Uterus (tissue), 2 donors: Measurements from ENCODE around the gene NR1I3.

Experiments used
- CTCF ChIP-seq, 4 experiments: fragments of 200-600 bp in 2 of 4; fragments of 450-650 bp in 2 of 4; sonication (generic) in 2 of 4; IDR thresholded peaks; one replicate each; pipeline ENCODE4 v1.5.1; 2016 to 2019; ENCODE audit warnings: antibody characterized with exemption in 4 of 4, mild to moderate bottlenecking in 2 of 4, moderate library complexity in 1 of 4
- POLR2A ChIP-seq, 2 donors: fragments of 450-650 bp; IDR thresholded peaks; one replicate each; pipeline ENCODE4 v1.6.1; 2016; ENCODE audit warnings: antibody characterized with exemption in 2 of 2, mild to moderate bottlenecking in 1 of 2, moderate library complexity in 1 of 2

- TF ChIP-seq CTCF (IDR thresholded peaks at IDR 0.05), result peak; percentile 82 to 87 (median 82)
- TF ChIP-seq POLR2A (IDR thresholded peaks at IDR 0.05), result no peak
Observed at GRCh38 chr1:161209790-161210409, 28.1 kb downstream of the NR1I3 start.
